Activated CD8-positive, alpha-beta T cell treated with anti-CD3 and anti-CD28 coated beads for 36 hours (primary cell): ENCODE measurements around the gene S100A16. TPM values are rescaled to one million over a fixed set of nuclear protein-coding genes. Genes with fewer than 3 reads are reported as not detected.
"Not testable (repeated sequence)": the region's sequence is repeated elsewhere in the genome, so short reads cannot be mapped to it uniquely, and the experiment has no call there.

Experiments
- ATAC-seq: fragments of 200-7000 bp; cut with Tn5 transposase; one replicate; pipeline ENCODE4 v1.10.0; 2021; ENCODE audit warnings: mild to moderate bottlenecking, moderate library complexity
- CTCF ChIA-PET: fragments of 350-600 bp; sonication (Branson Sonifier 250); formaldehyde crosslinking; loops from one replicate; lab custom pipeline; 2021; ENCODE audit warnings: antibody characterized with exemption; lab: Charles Lee
- POLR2A ChIA-PET: fragments of 350-600 bp; sonication (Branson Sonifier 250); formaldehyde crosslinking; loops from one replicate; lab custom pipeline; 2021; ENCODE audit warnings: antibody characterized with exemption; lab: Charles Lee
- DNase-seq: peaks from one replicate; pipeline ENCODE4 v3.0.0-alpha.2; 2020
- H3K27ac Mint-ChIP-seq: one replicate; pipeline ENCODE4 v1.8.0; 2021; ENCODE audit warnings: mild to moderate bottlenecking, mixed read lengths
- H3K27me3 Mint-ChIP-seq: one replicate; pipeline ENCODE4 v1.8.0; 2021; ENCODE audit warnings: mixed read lengths
- H3K36me3 Mint-ChIP-seq: one replicate; pipeline ENCODE4 v1.8.0; 2021; ENCODE audit warnings: low read depth, mixed read lengths
- H3K4me1 Mint-ChIP-seq: one replicate; pipeline ENCODE4 v1.8.0; 2021; ENCODE audit warnings: low read depth, mixed read lengths
- H3K4me3 Mint-ChIP-seq: one replicate; pipeline ENCODE4 v1.8.0; 2021; ENCODE audit warnings: mild to moderate bottlenecking, moderate library complexity, mixed read lengths
- H3K9me3 Mint-ChIP-seq: one replicate; pipeline ENCODE4 v1.8.0; 2021; ENCODE audit warnings: mixed read lengths
- intact Hi-C: fragments of 100-400 bp; cut with micrococcal nuclease; formaldehyde crosslinking; loops from one replicate; pipeline ENCODE4 v1.10.0; 2022
- total RNA-seq, 2 experiments: library from RNA; stranded (reverse); gene quantifications; one replicate each; pipeline ENCODE4 v1.2.3, GENCODE V29; 2021
- TF ChIP-seq, protein P1 (sequence below): fragments of 200-600 bp; IDR thresholded peaks from one replicate; pipeline ENCODE4 v1.8.0; 2022; ENCODE audit warnings: antibody characterized with exemption, mild to moderate bottlenecking

The S100A16 gene
- total RNA-seq, 2 experiments from 2014 or later = not detected

DNA sequence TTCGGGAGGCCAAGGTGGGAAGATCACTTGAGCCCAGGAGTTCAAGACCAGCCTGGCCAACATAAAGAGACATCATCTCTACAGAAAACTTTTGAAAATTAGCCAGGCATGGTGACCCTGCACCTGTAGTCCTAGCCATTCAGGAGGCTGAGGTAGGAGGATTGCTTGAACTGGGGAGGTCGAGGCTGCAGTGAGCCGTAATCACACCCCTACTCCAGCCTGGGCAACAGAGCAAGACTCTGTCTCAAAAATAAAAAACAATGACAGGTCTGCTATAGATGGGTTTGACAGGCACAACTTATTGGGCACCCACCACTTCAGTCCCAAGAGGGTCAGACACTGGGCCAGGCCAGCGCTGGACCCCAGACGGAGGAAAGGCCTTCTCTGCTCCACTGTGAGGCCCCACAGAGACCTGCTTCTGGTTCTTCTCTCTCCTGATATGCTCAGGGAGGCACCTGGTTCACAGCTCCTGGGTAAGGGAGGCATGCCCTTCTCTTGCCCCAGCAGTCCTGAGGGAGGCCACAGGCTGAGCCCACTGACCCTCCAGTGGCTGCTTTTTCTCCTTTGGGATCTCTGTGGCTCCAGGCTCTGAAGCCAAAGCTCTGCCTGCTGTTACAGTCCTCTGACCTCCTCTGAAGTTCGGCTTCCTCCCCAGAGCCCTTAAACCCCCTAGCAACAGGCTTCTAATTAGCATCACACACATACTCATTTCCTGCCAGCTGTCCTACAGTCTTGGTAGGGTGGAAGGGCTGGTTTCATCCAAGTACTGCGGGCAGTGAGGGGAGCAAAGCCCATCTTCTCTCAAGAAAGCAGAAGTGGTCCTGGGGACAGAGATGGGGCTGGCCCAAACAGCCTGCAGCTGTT is 14.4 kb downstream of the S100A16 start:
- CTCF ChIA-PET = interaction anchor here (0.9 to 1.9 kb wide), 7 partner anchors 16 to 88 kb away, joined by 3 to 7 read pairs (median 4); partner anchors contain the start of genes CHTOP and S100A13
- ATAC-seq (peak; percentile 92), DNase-seq (peak; percentile 48)
- Mint-ChIP-seq H3K27ac (peak overlapping the region; percentile 71), H3K9me3 (no peaks in the 10 kb centered on the region), H3K4me3 (no peak overlapping the region), H3K4me1 (peaks cover 18% of the 10 kb centered on the region), H3K27me3 (no peaks in the 10 kb centered on the region), H3K36me3 (no peaks in the 10 kb centered on the region)
- TF ChIP-seq, protein P1, sequence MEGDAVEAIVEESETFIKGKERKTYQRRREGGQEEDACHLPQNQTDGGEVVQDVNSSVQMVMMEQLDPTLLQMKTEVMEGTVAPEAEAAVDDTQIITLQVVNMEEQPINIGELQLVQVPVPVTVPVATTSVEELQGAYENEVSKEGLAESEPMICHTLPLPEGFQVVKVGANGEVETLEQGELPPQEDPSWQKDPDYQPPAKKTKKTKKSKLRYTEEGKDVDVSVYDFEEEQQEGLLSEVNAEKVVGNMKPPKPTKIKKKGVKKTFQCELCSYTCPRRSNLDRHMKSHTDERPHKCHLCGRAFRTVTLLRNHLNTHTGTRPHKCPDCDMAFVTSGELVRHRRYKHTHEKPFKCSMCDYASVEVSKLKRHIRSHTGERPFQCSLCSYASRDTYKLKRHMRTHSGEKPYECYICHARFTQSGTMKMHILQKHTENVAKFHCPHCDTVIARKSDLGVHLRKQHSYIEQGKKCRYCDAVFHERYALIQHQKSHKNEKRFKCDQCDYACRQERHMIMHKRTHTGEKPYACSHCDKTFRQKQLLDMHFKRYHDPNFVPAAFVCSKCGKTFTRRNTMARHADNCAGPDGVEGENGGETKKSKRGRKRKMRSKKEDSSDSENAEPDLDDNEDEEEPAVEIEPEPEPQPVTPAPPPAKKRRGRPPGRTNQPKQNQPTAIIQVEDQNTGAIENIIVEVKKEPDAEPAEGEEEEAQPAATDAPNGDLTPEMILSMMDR = no peak
- intact Hi-C loops = no loop called here
- POLR2A ChIA-PET = interaction anchor here (1.5 kb wide), 1 partner anchor 22 kb away, joined by 3 read pairs; no protein-coding TSS in a partner anchor

DNA sequence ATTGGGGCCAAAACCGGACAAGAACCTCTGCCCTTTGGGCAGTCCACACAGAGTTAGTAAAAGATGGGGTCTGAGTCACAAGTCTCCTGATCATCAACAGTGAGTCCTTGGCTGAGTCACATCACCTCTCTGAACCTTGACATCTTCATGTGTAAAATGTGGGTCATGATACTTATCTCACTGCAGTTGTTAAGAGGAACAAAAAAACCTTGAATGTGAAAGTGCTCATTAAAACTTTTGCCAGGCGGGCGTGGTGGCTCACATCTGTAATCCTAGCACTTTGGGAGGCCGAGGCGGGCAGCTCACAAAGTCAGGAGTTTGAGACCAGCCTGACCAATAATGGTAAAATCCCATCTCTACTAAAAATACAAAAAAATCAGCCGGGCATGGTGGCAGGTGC is 15.7 kb downstream of the S100A16 start:
- Mint-ChIP-seq H3K9me3 (no peaks in the 10 kb centered on the region), H3K4me3 (no peak overlapping the region), H3K27ac (no peak overlapping the region), H3K27me3 (no peaks in the 10 kb centered on the region), H3K36me3 (no peaks in the 10 kb centered on the region), H3K4me1 (peaks cover 16% of the 10 kb centered on the region)
- ATAC-seq (peak; percentile 85), DNase-seq (peak; percentile 45)
- ChIA-PET CTCF (interaction anchor here (1.2 to 3.0 kb wide), 6 partner anchors 17 to 86 kb away, joined by 3 to 12 read pairs (median 4); no protein-coding TSS in a partner anchor), POLR2A (no interaction called here)
- intact Hi-C loops = no loop called here
- TF ChIP-seq, protein P1 = no peak

DNA sequence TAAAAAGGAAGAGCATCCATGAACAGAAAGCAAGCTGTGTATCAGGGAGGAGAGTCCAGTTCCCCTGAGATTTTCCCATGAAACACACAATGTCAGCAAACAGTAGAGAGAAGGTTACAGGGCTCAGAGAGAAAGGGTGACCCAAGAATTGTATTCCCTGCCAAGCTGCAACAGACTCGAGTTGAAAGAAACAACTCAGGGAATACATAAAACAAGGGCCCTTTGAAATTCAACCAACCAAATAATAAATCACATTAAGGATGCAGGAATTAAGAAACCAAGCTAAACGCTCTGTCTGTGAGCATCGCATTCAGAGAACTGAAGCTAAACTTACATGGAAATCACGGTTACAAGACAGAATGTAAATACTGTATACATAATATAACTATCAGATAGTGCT is 20.2 kb downstream of the S100A16 start:
- no peak overlapping the region for H3K4me3 Mint-ChIP-seq

DNA sequence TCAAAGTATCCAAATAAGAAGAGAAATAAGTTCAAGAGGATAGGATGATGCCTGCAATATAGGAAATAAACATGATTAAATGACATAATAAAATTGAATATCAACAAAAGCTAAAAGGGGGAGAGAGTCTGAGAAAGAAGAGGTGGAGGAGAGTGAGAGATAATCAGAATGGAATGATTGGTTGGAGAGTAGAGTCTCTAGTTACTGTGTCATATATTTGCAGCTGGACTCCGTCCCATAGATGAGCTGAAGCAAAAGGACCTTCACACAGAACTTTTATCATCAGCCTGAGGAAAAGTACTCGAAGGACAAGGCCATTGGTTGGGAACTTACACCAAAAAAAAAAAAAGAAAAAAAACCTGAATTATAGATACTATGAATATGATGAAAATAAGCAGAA is 24.5 kb downstream of the S100A16 start:
- ChIA-PET POLR2A (no interaction called here), CTCF (no interaction called here)
- no peak for DNase-seq
- ATAC-seq = no peak
- intact Hi-C loops = no loop called here
- TF ChIP-seq, protein P1 = no peak
- no peak overlapping the region for H3K4me3 Mint-ChIP-seq
- no peaks in the 10 kb centered on the region for H3K27me3 Mint-ChIP-seq
- no peak overlapping the region for H3K27ac Mint-ChIP-seq
- H3K4me1 Mint-ChIP-seq = no peaks in the 10 kb centered on the region
- H3K36me3 Mint-ChIP-seq = no peaks in the 10 kb centered on the region
- H3K9me3 Mint-ChIP-seq = no peaks in the 10 kb centered on the region

More for the DNA sequence above, 20.2 kb downstream of the S100A16 start:
- ATAC-seq = no peak
- peaks cover 7% of the 10 kb centered on the region for H3K4me1 Mint-ChIP-seq
- POLR2A ChIA-PET = no interaction called here
- H3K27me3 Mint-ChIP-seq = no peaks in the 10 kb centered on the region
- no peaks in the 10 kb centered on the region for H3K36me3 Mint-ChIP-seq
- TF ChIP-seq, protein P1 = no peak
- H3K27ac Mint-ChIP-seq = no peak overlapping the region
- intact Hi-C loops = no loop called here
- CTCF ChIA-PET = interaction anchor here (1.0 to 2.4 kb wide), 5 partner anchors 12 to 82 kb away, joined by 3 to 11 read pairs (median 5); no protein-coding TSS in a partner anchor
- no peaks in the 10 kb centered on the region for H3K9me3 Mint-ChIP-seq
- DNase-seq = no peak

DNA sequence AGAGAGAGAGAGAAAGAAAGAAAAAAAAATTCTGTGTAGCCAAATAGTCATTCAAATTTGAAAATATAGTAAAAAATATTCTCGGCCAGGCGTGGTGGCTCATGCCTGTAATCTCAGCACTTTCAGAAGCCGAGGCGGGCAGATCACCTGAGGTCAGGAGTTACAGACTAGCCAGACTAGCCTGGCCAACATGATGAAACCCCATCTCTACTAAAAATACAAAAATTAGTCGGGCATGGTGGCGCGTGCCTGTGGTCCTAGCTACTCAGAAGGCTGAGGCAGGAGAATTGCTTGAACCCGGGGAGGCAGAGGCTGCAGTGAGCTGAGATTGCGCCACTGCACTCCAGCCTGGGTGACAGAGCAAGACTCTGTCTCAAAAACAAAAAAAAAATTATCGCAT is 24.9 kb downstream of the S100A16 start:
- H3K36me3 Mint-ChIP-seq, ATAC-seq, H3K4me3 Mint-ChIP-seq, H3K9me3 Mint-ChIP-seq, H3K27ac Mint-ChIP-seq, intact Hi-C loops, POLR2A ChIA-PET, DNase-seq, H3K4me1 Mint-ChIP-seq, H3K27me3 Mint-ChIP-seq: not testable (repeated sequence)
- CTCF ChIA-PET = interaction anchor here (1.0 kb wide), 1 partner anchor 42 kb away, joined by 4 read pairs; no protein-coding TSS in a partner anchor
